ENCODE measurements around the gene PTPRN2.

GRCh38 chr7:157688533-157689268 lies 898.9 kb downstream of the PTPRN2 start:
- no peak for TF ChIP-seq CTCF (IDR thresholded peaks at IDR 0.05)
- no peak for TF ChIP-seq POLR2A (IDR thresholded peaks at IDR 0.05)
- TF ChIP-seq EP300 (IDR thresholded peaks at IDR 0.05) = no peak
